CD4-positive, alpha-beta T cell treated with Interleukin-17A for 4 hours (primary cell): ENCODE data around the gene TTC4.
A peak's percentile ranks its signal among the peaks of the same experiment; 100 is the strongest.

Source experiments
- DNase-seq: peaks from one replicate; pipeline ENCODE4 v3.0.0-alpha.2; 2020; ENCODE audit warnings: mixed read lengths

Gene TTC4, protein sequence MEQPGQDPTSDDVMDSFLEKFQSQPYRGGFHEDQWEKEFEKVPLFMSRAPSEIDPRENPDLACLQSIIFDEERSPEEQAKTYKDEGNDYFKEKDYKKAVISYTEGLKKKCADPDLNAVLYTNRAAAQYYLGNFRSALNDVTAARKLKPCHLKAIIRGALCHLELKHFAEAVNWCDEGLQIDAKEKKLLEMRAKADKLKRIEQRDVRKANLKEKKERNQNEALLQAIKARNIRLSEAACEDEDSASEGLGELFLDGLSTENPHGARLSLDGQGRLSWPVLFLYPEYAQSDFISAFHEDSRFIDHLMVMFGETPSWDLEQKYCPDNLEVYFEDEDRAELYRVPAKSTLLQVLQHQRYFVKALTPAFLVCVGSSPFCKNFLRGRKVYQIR

DNA sequence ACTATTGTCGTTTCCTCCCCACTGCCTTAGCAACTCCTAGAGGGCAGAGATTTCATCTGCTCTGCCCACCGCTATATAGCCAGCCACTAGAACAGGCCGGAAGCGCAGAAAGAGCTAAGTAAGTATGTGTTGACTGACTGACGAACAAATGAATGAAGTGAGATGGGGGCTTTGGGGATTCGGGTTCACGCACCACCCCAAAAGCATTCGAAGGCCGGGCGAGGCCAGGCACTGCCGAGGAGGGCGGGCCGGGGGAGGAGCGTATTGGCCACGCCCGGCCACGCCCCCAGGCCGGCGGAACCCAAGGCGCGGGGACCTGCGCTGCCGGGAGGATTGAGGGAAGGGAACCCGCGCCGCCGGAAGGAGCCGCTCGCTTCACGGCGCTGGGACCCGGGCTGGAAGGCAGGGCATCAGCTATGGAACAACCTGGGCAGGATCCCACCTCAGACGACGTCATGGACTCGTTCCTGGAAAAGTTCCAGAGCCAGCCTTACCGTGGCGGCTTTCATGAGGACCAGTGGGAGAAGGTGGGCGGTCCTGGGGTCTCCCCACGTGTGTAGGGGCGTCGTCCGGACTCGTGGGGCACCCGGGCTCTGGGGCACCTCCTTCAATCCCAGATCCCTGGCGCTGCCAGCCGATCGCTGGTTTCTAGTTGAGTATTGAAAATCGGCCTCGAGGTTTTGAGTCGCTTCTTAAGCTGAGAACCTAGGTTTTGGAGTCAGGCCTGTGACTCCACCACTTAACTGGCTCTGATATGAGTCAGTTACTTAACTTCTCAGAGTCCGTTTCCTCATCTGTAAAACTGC is at the start of gene TTC4:
TTC4 (plus strand) TSS at position 369 of the 806 bp plus-strand sequence; CDS start at position 417, 48 bp downstream.
- peak; percentile 85 for DNase-seq

DNA sequence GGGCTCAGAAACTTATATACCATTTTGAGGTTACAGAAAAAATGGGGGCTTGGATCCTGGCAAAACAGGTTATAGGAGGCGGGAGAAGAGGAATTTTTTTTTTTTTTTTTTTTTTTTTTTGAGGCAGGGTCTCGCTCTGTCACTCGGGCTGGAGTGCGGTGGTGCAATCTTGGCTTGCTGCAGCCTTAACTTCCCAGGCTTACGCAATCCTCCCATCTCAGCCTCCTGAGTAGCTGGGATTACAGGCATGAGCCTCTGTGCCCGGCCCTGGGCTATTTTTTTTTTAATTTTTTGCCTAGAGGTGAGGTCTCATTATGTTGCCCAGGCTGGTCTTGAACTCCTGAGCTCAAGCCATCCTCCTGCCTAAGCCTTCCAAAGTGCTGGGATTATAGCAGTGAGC is 49.3 kb upstream of the TTC4 start:
- DNase-seq: no peak

DNA sequence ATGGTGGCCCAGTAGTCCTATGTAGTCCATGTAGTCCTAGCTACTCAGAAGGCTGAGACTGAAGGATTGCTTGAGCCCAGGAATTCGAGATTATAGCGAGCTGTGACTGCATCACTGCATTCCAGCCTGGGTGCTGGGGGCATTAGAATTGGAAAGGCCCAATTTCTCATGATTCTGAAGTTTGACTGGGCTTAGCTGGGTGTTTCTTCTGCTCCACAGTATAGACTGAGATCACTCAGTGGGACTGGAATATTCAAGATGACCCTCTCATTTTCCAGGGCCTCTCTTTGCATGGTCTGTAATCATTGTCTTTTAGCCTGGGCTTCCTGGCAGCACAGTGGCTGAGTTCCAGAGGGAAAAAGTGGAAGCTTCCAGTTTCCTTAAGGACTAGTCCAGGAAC is 47.9 kb upstream of the TTC4 start:
- DNase-seq: no peak

DNA sequence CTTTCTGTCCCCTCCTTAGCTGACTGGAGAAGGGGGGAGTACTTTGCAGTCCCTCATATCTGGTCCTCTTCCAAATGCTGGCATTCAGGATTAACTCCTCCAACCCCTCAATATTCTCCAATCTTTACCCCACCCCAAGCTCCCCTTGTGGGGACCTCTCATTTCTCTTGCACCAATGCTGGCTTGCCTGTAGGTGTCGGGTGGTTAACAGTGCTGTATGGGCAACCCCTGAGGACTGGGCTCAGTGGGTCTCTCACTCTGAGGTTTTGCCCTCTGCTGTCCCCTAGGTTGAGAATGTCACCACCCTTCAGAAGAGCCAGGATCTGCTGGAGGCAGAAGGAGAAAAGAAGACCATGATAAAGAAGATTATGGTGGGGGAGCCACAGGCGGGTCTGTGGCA is 47.1 kb upstream of the TTC4 start:
- DNase-seq: no peak

DNA sequence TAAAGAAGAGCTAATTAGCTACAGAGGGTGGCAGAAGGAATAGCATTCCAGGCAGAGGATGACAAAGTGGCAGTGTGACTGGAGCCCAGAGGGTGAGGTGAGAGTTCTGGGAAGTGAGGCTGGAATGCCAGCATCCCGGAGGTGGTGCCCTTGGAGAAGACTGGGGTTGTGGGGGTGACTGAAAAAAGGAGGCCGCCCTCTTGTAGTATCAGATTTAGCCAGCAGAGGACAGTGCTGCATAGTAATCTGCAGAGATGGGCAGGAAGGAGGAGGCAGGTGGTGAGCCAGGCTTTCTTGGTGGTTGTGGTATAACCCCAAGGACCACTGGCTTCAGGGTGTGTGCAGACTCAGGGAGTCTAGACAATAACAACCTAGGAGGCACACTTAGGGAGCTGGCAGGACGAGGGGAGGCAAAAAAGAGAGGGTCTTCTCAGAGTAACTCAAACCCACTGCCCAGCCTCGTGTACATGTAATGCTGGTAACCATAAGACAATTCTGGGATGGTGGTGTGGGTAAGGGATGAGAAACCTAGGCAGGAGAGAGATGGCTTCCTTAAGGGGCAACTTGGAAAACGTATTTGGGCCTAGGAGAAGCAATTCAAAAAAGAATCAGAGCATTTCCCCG is 43.6 kb upstream of the TTC4 start:
- peak; percentile 65 for DNase-seq

DNA sequence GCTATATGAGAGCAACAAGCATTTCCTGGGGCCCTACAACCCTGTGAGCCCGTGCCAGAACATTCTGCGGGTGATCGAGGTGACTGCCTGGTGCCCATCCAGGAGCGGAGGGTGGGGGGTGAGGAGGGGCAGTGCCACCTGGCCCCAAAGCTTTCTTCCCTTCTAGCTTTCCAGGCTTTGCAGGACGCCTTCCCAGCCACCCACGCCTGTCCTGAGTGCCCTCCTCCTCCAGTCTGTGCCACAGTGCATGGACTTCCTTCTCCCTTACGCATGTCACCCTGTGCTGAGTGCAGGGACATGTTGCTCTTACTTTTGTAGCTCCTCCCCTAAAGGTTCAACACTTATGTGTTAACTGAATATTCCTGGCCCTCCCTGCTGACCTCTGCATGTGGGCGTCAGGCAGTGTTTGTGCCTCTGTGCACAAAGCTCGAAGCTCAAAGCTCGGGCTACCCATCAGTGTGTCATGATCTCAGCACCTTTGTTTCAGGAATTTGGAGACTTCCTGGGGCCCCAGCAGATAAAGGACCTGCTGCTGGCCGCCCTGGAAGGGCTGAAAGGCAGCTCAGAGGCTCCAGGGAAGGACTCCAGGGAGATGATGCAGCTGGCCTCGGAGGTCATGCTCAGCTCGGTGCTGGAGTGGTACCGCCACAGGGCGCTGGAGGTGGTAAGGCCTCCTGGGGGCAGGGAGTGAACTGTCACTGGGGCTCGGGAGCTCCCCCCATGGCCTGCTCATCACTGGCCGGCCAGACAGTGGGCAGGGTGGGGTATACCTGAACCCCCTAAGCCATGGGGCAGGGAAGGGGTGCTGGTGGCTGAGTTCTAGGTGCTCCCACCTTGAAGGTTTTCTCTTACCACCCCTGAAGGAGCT is 36.7 kb upstream of the TTC4 start:
- no peak for DNase-seq

DNA sequence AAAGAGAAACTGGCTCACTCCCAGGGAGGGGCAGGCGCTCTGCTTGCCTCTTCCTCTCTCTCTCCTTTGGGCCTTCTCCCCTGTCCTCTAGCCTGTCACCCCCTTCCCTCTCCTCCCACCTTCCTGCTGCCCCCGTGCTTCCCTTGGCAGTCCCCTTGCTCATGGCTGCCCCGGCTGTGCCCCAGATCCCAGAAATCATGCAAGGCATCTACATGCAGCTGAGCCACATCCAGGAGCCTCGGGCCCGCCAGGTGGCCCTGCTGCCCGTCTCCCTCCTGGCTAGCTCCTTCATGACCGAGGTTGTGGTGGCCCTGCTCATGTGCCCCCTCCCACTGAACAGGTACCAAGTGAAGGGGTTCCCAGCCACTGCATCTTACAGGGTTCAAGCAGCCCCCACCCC is 36.0 kb upstream of the TTC4 start:
- no peak for DNase-seq

DNA sequence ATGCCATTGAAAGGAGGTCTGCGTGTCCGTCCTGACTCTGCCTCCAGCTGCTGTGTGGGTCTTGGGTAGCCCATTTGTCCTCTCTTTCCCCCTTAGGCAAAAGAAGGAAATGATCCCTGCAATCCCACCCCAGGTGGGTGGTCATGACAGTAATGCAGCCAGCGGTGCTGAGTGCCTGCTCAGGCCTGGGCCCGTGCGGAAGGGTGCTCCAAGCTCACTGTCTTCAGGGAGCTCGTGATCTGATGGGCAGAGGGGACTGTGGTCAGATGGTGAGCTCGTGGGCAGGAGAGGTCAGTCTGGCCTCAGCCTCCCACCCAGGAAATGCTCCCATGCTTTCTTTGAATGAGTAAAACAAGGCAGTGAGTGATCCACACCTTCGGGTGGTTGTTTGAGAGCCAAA is 35.3 kb upstream of the TTC4 start:
- DNase-seq: no peak

DNA sequence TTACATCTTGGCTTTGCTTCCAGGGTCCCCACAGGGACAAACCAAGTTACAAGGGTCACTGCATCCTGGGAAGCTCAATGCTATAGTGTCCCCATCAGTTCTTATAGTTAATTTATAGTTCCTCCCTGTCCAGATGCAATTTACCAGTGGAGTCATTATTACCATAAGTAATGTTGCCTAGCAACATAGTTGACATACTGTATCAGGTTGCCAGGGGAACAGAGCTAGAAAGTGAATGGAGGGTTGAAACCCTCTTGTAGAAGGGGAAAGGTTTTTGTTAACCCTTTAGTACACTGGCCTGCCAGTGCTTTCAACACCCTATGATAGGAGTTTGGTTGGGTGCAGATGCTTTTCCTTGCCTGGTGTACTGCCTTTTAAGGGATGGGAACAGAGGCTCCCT is 34.3 kb upstream of the TTC4 start:
- DNase-seq: no peak

DNA sequence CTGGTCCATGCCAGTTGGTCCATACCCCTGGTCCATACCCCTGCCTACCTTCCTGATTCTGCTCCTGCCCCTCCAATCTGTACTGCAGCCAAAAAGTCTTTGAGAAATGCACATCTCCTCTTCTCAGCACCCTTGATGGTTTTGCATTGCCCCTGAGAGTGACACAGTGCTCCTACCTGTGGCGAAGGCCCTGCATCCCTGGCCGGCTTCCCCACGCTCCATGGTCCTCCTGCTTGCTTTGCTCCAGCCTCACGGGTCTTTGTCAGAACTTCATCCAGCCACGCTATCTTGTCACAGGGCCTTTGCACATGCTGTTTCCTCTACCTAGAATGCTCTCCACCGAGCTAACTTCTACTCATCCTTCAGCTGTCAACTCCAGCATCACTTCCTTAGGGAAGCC is 32.2 kb upstream of the TTC4 start:
- no peak for DNase-seq

DNA sequence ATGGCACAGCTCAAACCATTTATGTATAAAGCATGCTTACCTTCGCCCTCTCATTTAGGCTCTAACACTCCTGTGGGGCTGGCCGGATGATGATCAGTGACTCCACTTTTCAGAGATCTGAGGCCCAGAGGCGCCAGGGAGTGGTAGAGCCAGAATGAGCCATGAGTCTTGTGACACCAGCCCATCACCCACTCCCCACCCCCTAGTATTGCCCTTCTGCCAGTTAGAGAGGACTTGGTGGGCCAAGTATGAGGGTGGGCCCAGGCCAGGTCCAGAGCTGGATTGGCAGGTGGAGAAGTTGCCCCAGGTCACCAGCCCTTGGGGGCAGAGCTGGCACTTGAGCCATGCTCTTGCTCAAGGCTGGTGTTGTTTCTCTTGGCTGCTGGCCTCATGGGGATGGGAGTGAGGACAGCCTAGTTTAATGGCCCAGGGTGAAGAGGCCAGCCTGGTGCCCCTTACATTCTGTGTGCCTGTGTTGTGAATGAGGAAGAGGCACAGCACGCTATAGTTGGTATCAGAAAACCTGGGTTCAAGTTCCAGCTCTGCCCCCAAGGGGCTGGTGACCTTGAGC is 30.2 kb upstream of the TTC4 start:
- DNase-seq: no peak

DNA sequence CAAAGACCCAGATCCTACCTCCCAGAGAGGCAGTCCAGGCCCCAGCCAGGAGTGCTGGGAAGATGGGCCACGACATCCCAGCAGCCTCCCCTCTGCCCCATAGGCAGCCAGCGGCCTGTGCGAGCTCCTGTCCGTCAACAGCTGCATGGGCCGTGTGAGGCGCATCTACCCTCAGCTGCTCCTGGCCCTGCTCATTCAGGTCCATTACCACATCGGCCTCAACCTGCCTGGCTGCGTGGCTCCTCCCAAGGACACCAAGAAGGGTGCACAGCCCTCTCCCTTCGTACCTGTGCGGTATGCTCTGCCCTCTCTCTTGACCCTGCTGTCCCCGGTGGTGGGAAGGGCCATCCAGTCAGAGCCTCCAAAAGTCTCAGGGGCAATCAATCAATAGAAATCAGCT is 29.5 kb upstream of the TTC4 start:
- no peak for DNase-seq

DNA sequence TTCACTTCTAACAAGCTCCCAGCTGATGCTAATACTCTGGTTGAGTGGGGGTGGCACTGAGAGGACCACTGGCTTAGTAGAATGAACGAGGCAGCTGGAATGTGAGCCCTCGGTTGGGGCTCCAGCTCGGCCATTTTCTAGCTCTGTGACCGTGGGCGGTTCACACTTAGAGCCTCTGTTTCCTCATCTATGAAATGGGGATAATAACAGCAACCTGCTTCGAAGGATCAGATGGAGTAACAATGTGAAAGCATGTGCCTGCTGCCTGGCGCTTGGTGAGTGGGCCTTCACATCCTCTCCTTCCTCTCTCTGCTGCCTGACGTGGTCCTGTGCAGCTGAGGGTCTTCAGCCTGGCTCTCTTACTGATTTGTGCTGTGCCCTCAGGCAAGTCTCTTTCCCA is 20.9 kb upstream of the TTC4 start:
- DNase-seq: no peak

DNA sequence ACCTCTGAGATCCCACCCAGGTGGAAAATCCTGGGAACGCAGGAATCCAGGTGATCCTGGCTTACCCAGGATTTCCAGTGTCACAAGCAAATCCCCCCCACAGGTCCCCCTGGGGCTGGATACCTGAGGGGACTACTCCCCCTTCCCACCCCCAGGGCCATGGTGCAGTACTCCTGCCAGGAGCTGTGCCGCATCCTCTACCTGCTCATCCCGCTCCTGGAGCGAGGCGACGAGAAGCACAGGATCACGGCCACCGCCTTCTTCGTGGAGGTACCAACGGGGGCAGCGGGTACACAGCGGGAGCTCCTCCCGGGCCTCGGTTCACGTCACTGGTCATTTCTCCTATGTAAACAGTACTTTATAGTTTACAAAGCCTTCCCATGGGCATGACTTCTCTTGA is 20.4 kb upstream of the TTC4 start:
- no peak for DNase-seq

DNA sequence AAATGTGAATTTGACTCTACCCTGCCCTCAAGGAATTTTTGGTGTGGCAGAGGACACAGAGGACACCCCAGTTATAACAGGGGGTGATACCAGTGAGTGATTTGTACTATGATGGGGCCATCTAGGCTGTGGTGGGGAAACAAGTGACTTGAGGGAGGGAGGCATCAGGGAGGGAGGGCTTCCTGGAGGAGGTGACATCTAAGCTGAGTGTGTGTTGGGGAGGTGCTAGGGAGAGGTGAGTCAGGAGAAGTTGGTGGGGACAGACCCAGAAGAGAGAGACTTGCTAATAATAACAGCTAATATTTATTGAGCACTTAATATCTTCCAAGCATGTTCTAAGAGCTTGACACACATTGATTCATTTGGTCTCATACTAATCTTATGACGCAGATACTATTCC is 19.9 kb upstream of the TTC4 start:
- no peak for DNase-seq

DNA sequence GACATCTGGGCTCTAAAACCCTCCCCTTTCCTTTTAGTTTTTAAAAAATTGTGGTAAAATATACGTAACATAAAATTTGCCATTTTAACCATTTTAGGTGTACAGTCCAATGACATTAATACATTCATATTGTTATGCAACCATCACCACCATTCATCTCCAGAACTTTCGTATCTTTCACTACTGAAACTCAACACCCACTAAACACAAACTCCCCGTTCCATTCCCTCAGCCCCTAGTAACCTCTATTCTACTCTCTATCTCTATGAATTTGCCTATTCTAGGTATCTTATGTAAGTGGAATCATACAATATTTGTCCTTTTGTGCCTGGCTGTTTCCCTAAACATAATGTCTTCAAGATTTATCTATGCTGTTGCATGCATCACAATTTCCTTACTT is 19.4 kb upstream of the TTC4 start:
- DNase-seq: no peak

DNA sequence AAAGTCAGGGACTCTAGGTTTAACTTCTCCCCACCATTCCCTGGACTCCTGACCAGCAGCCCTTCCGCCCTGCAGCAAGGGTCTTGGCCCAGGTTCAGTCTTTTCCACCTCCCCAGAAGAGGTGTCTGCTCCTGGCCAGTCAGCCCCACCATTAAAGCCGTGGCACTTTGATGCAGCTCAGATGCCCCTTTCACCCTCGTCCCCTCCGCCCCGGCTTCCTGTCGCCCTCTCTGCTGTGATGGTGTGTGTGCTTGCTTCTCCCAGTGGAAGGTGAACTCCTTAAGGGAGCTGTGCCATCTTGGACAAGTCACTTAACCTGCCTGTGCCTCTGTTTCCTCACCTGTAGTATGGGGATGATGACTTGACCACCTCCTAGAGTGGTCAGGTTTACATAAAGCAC is 17.8 kb upstream of the TTC4 start:
- no peak for DNase-seq

DNA sequence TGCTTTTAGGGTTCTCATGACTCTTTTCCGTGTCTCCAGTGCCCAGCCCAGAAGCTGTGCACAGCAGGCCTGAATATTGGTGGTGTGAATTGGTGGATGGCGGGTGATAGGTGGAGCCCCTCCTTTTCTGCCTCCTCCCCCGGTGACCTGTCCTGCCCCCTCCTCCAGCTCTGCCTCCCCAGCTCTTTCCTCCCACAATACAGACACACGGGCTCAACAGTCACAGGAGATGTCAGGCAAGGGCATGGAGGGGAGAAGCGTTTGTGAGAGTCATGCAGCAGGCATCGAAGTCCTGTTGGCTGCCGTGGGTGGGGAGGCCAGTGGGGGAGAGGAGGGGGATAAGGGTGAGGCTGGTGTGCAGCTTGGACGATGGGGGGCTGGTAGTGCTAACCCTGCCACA is 17.3 kb upstream of the TTC4 start:
- no peak for DNase-seq

DNA sequence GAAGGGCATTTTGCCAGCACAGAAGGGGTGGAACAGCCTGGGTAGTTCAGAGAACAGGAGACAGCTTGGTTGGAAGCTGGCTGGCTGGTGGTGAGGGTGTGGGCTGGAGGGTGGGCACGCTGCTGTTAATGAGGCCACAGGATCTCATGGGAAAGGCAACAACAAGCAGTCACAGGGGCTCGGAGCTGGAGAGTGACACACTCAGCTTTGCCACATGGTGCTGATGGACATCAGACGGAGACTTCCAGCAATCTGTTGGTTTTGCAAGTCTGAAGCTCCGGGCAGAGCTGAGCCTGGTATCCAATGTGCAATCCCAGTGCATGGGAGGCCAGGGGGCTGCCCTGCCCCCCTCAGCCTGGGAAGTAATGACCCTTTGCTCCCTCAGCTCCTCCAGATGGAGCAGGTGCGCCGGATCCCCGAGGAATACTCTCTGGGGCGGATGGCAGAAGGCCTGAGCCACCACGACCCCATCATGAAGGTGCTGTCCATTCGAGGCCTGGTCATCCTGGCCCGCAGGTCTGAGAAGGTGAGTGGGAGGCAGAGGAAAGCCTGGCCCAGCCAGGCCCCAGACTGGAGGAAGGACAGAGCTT is 15.6 kb upstream of the TTC4 start:
- no peak for DNase-seq

DNA sequence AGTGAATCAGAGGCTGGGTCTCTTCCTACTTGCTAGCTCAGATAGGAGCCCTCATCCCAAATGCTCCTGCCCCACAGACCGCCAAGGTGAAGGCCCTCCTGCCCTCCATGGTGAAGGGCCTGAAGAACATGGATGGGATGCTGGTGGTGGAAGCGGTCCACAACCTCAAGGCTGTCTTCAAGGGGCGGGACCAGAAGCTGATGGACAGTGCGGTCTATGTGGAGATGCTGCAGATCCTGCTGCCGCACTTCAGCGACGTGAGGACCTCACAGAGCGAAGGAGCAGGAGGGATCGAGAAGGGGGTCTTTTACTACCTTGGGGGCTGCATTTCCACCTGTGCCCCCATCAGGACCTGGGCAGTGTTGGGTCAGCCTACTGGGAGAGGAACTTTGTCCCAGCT is 14.6 kb upstream of the TTC4 start:
- no peak for DNase-seq

DNA sequence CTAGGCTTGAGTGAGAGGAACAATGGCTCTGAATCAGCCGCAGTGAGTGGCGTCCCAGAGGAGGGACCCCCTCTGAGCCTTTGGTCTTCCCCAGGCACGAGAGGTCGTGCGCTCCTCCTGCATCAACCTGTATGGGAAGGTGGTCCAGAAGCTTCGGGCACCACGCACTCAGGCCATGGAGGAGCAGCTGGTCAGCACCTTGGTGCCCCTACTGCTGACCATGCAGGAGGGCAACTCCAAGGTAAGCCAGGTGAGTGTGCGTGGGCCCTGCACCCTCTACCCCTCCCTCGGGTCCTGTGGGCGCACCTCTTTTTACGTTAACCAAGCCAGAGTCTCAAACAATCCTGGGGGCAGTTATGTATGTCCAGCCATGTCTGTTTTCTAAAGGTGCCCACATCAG is 13.7 kb upstream of the TTC4 start:
- no peak for DNase-seq

DNA sequence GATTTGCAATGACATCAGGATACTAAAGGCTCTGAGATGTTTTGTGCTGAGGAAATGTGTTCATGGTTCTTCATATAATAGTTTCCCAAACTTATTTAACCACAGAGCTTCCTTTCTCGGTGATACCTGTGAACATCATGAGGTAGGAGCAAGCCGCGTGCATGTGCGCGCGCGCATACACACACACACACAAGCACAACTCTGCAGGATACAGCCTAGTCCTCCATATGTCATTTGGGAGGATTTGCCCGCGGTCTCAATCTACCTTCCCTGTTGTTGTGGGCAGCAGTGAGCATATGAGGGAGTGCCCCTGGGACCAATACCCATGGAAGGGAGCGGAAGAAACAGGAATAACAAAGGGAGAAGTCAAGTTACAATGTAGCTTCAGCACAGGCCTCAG is 12.2 kb upstream of the TTC4 start:
- DNase-seq: no peak
